Ovary (tissue), 9 donors: ENCODE data around the gene SCARB2. TPM values are rescaled to one million over a fixed set of nuclear protein-coding genes. Genes with fewer than 3 reads are reported as not detected.

Source experiments
- DNase-seq, 5 donors: peaks; one replicate each; pipeline ENCODE4 v3.0.0-alpha.2; 2019 to 2020
- H3K27ac ChIP-seq, 2 donors: fragments of 200-600 bp; one replicate each; pipeline versions ENCODE4 v1.5.1 to v1.8.0; 2019 to 2022
- H3K27me3 ChIP-seq: fragments of 200-600 bp; one replicate; pipeline ENCODE4 v1.8.0; 2022
- H3K36me3 ChIP-seq: fragments of 200-600 bp; sonication (generic); one replicate; pipeline ENCODE4 v1.5.1; 2019
- H3K4me1 ChIP-seq: one replicate; pipeline ENCODE4 v1.8.1; 2013; ENCODE audit warnings: mild to moderate bottlenecking, moderate library complexity; ENCODE audit not compliant: insufficient read depth
- H3K4me3 ChIP-seq: fragments of 200-600 bp; sonication (generic); one replicate; pipeline ENCODE4 v1.5.1; 2017
- H3K9me3 ChIP-seq, 2 donors: fragments of 200-600 bp in 1 of 2; sonication (generic) in 1 of 2; one replicate each; pipeline versions ENCODE4 v1.5.1 to v1.8.1; 2013 to 2019; ENCODE audit warnings: mild to moderate bottlenecking in 1 of 2, moderate library complexity in 1 of 2
- EP300 ChIP-seq: sonication (generic); formaldehyde crosslinking; IDR thresholded peaks from one replicate; pipeline ENCODE4 v1.6.1; 2017; ENCODE audit warnings: antibody characterized with exemption
- POLR2A ChIP-seq: fragments of 450-650 bp; IDR thresholded peaks from one replicate; pipeline ENCODE4 v1.6.1; 2017; ENCODE audit warnings: antibody characterized with exemption, mild to moderate bottlenecking, moderate library complexity
- WGBS, 3 donors: extraction: QIAGEN DNeasy Blood & Tissue Kit in 1 of 3; methylation state at CpG; one replicate each; pipeline versions ENCODE4 v1.1.5 to v1.1.7; 2013 to 2017; 5-methylcytosine and 5-hydroxymethylcytosine counted together
- intact Hi-C, 4 donors: fragments of 100-400 bp; cut with DNase I; formaldehyde crosslinking; loops; one replicate each; pipeline versions ENCODE4 v1.11.0 to v1.15.1; 2022 to 2023
- polyA plus RNA-seq, 2 donors: library from polyadenylated mRNA; stranded (reverse); fragments of 200-250 nt in 1 of 2; fragments of 350-450 nt in 1 of 2; fragmentation: Illumina TruSeq in 1 of 2; extraction: RNeasy Lipid Tissue Mini Kit (QIAGEN cat#74804) in 1 of 2; gene quantifications; one replicate each; pipeline ENCODE4 v1.2.3, GENCODE V29; 2013 to 2014
- total RNA-seq, 7 donors: library from RNA; depleted of rRNA in 2 of 7; stranded (reverse); fragments of >200 nt in 2 of 7; fragmentation: NEBNext Ultra II Directional in 3 of 7; extraction: Animal tissue kit (Norgen Biotek cat#: 25700) in 3 of 7; gene quantifications; one replicate each; pipeline versions ENCODE4 v1.1.0 to v1.2.4, GENCODE V29; 2016 to 2023
- TF ChIP-seq, protein P1 (sequence below), 3 donors: fragments of 450-650 bp in 2 of 3; fragments of 200-600 bp in 1 of 3; IDR thresholded peaks; one replicate each; pipeline versions ENCODE4 v1.5.1 to v1.8.0; 2016 to 2022; ENCODE audit warnings: antibody characterized with exemption in 3 of 3, mild to moderate bottlenecking in 1 of 3
- donor health status: DM: no; HTN: no; CAD: no; lungs with moderate emphysema.
- donor health status: DM: no; HTN: no; CAD: no.
- donor health status: Bipolar disorder and iron deficiency.
- donor health status: DM: yes; HTN: yes; CAD: no.
- donor health status: DM: no; HTN: no; CAD: no.
- donor health status: DM: yes; HTN: yes; CAD: no.

Gene SCARB2
- total and polyA plus RNA-seq, 9 donors: 83.1 to 239 (median 132) TPM

DNA sequence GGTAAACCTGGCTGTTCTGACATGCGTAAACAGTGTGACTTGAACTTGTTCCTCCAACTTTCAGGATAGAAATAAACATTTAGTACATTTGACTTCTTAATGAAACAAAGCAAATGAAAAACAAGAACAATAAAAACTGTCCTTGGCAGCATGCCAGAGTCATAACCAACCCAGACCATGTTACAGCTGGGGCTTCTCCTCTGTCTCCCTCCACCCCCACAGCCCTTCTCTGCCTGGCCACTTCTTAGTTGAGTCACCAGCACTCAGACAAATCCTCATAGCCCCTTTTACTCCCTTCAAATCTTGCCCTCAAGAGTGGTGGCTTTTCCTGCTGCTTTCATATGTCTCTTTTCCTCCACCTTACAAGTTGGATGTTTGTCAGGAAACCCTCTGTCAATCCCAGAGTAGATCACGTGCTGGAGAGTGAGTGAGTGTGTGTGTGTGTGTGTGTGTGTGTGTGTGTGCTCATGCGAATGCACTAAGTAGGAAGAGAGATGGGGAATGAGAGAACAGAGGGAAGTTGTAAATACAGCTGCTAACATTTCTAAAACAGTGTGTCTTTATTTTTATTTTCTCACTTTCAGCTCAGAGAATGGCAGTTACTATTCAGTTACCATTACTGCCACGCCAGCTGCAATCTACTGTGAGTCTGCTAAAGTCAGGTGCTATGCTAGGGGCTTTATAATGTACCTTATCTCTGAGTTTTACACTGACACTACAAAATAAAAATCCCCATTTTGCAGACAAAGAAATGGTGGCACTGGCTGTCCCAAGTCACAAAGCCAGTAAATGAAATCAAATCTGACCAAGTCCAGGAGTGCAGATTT is 15.0 kb downstream of the SCARB2 start:
- H3K4me3 ChIP-seq: no peak overlapping the region
- DNase-seq: peak; percentile 62 to 81 (median 71)
- TF ChIP-seq EP300 (no peak), POLR2A (no peak)
- TF ChIP-seq, protein P1, sequence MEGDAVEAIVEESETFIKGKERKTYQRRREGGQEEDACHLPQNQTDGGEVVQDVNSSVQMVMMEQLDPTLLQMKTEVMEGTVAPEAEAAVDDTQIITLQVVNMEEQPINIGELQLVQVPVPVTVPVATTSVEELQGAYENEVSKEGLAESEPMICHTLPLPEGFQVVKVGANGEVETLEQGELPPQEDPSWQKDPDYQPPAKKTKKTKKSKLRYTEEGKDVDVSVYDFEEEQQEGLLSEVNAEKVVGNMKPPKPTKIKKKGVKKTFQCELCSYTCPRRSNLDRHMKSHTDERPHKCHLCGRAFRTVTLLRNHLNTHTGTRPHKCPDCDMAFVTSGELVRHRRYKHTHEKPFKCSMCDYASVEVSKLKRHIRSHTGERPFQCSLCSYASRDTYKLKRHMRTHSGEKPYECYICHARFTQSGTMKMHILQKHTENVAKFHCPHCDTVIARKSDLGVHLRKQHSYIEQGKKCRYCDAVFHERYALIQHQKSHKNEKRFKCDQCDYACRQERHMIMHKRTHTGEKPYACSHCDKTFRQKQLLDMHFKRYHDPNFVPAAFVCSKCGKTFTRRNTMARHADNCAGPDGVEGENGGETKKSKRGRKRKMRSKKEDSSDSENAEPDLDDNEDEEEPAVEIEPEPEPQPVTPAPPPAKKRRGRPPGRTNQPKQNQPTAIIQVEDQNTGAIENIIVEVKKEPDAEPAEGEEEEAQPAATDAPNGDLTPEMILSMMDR (IDR thresholded peaks at IDR 0.05): no peak
- no peaks in the 10 kb centered on the region for H3K36me3 ChIP-seq
- no peaks in the 10 kb centered on the region for H3K9me3 ChIP-seq
- H3K4me1 ChIP-seq: peaks cover 30% of the 10 kb centered on the region
- intact Hi-C loops: loop anchor here in 1 of 4 donors (10.0 kb wide), 1 partner anchor 106 kb away; the partner anchor contains the start of gene STBD1
- 17 to 22% (median 21%) methylated on average over 4 of the region's 4 CpGs for WGBS, 3 donors
- no peaks in the 10 kb centered on the region for H3K27me3 ChIP-seq
- peak overlapping the region in 1 of 2 donors; percentile 65 for H3K27ac ChIP-seq

DNA sequence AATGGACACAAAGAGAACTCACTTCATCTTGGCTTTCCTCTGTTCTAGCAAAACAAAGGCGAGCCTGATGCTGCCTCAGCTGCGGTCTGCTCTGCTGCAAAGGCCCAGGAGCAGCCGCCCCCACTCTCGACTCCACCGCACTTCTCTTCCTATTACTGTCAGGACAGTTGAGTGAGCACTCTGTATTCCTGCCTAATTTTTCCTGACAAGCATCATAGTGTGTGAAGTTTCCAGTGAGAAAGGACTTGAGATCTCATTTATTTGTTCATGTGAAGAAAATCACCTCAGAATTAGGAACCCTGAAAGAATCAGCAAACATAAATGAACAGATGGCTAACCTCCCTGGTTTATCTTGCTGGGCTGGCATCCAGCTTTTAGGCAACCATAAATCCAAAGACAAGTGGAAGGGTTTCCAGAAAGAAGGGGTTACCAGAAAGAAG is 15.6 kb downstream of the SCARB2 start:
- Histone ChIP-seq H3K27ac (peak overlapping the region in 1 of 2 donors; percentile 65), H3K4me1 (peaks cover 28% of the 10 kb centered on the region), H3K4me3 (no peak overlapping the region), H3K27me3 (no peaks in the 10 kb centered on the region), H3K36me3 (no peaks in the 10 kb centered on the region), H3K9me3 (no peaks in the 10 kb centered on the region)
- intact Hi-C loops: loop anchor here in 1 of 4 donors (10.0 kb wide), 1 partner anchor 107 kb away; the partner anchor contains the start of gene STBD1
- WGBS, 3 donors: 2 to 7% (median 3%) methylated on average over 5 of the region's 5 CpGs
- peak; percentile 59 to 67 (median 62) for DNase-seq
- TF ChIP-seq EP300: no peak
- no peak for TF ChIP-seq POLR2A
- TF ChIP-seq, protein P1 (IDR thresholded peaks at IDR 0.05): no peak

DNA sequence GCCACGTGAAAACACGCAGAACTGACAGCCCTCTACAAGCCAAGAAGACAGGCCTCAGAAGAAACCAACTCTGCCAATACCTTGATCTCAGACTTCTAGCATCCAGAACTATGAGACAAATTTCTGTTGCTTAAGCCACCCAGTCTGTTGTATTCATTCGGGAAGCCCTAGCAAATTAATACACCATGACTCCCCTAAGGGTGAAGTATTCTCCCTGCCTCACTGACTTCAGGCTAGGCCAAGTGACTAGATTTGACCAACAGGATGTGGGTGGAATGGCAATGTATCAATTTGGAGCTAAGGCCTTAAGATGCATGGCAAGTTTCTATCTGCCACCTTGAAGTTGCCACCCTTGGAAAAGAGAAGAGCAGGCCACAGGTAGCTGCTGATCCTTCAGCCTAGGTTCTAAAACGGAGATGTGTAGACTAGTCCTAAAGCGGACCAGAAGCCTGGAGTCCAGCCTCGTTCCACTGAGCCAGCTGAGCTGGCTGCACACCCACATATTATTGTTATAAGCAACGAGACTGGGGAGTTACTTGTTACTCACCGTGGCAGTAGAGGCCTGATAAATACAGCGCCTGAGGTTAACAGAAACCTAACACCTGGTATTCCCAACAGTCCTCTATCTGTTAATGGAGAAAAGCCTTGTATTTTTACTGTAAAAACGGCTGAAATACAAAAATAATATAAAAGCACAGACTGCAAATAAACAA is 16.4 kb downstream of the SCARB2 start:
- intact Hi-C loops: loop anchor here in 1 of 4 donors (10.0 kb wide), 1 partner anchor 108 kb away; the partner anchor contains the start of gene STBD1
- Histone ChIP-seq H3K36me3 (no peaks in the 10 kb centered on the region), H3K4me3 (no peak overlapping the region), H3K4me1 (peaks cover 28% of the 10 kb centered on the region), H3K9me3 (no peaks in the 10 kb centered on the region), H3K27me3 (no peaks in the 10 kb centered on the region), H3K27ac (peak overlapping the region; percentile 3 to 65)
- WGBS, 3 donors: 37 to 41% (median 38%) methylated on average over 10 of the region's 10 CpGs
- DNase-seq: peak in 1 of 5 donors; percentile 18
- TF ChIP-seq, protein P1 (IDR thresholded peaks at IDR 0.05): no peak
- TF ChIP-seq POLR2A (no peak), EP300 (no peak)

DNA sequence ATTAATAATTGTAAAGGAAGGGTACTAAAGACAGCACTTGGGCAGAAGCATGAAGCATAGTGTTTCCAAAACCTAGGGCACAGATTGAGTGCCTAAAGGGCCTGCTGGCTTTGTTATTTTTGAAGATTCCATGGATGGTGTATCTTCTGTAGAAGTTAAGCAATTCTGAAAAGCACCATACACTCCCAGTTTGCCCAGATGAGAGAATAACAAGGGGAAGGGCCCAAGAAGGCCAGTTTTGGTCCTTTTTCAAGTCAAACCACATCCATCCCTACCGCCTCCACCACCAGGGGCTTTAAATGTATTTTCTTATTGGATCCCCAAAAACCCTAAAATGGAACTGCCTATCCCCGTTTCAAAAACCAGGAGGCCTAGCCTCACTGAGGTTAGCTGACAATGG is 17.2 kb downstream of the SCARB2 start:
- TF ChIP-seq, protein P1 (IDR thresholded peaks at IDR 0.05): no peak

More for the DNA sequence above, 17.2 kb downstream of the SCARB2 start:
- peaks cover 28% of the 10 kb centered on the region for H3K4me1 ChIP-seq
- no peak for DNase-seq
- intact Hi-C loops: loop anchor here in 1 of 4 donors (10.0 kb wide), 1 partner anchor 108 kb away; the partner anchor contains the start of gene STBD1
- H3K4me3 ChIP-seq: no peak overlapping the region
- H3K27ac ChIP-seq: peak overlapping the region in 1 of 2 donors; percentile 65
- H3K9me3 ChIP-seq: no peaks in the 10 kb centered on the region
- H3K27me3 ChIP-seq: no peaks in the 10 kb centered on the region
- 92 to 95% (median 94%) methylated on average over 2 of the region's 2 CpGs for WGBS, 3 donors
- no peaks in the 10 kb centered on the region for H3K36me3 ChIP-seq
